Measurements from ENCODE around the gene KRT2. TPM values are rescaled to one million over a fixed set of nuclear protein-coding genes. Genes with fewer than 3 reads are reported as not detected.

KRT2 gene
- total and polyA plus RNA-seq, 2 experiments from 2014 or later, result not detected

- H3K4me2 ChIP-seq, result no peak overlapping the region
- no peak for DNase-seq (ENCODE audit: low spot score)
- H3K9me2 ChIP-seq (replicated peaks; ENCODE audit: insufficient read depth), result no peaks in the 10 kb centered on the region
- no peaks in the 10 kb centered on the region for H3K79me2 ChIP-seq
- H3K36me3 ChIP-seq (replicated peaks; ENCODE audit: insufficient read depth, low read depth), result no peaks in the 10 kb centered on the region
- H4K20me1 ChIP-seq (ENCODE audit: insufficient read depth, poor library complexity, severe bottlenecking), result no peaks in the 10 kb centered on the region
- H3K4me3 ChIP-seq, result no peak overlapping the region
- H3K9me3 ChIP-seq (ENCODE audit: low read depth), result no peaks in the 10 kb centered on the region
- peaks cover 16% of the 10 kb centered on the region for H3K27me3 ChIP-seq
- H3K27ac ChIP-seq, result no peak overlapping the region
- H2AFZ ChIP-seq, result no peak overlapping the region
- H3K4me1 ChIP-seq (ENCODE audit: insufficient read depth), result no peaks in the 10 kb centered on the region
- TF ChIP-seq, protein P1, sequence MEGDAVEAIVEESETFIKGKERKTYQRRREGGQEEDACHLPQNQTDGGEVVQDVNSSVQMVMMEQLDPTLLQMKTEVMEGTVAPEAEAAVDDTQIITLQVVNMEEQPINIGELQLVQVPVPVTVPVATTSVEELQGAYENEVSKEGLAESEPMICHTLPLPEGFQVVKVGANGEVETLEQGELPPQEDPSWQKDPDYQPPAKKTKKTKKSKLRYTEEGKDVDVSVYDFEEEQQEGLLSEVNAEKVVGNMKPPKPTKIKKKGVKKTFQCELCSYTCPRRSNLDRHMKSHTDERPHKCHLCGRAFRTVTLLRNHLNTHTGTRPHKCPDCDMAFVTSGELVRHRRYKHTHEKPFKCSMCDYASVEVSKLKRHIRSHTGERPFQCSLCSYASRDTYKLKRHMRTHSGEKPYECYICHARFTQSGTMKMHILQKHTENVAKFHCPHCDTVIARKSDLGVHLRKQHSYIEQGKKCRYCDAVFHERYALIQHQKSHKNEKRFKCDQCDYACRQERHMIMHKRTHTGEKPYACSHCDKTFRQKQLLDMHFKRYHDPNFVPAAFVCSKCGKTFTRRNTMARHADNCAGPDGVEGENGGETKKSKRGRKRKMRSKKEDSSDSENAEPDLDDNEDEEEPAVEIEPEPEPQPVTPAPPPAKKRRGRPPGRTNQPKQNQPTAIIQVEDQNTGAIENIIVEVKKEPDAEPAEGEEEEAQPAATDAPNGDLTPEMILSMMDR (IDR thresholded peaks at IDR 0.05; ENCODE audit: poor library complexity), result no peak
- no peak for TF ChIP-seq EZH2 (IDR thresholded peaks at IDR 0.05; ENCODE audit: borderline replicate concordance)
- no peak for TF ChIP-seq EZH2phosphoT487 (IDR thresholded peaks at IDR 0.05; ENCODE audit: low read depth, severe bottlenecking, unreplicated experiment)
- WGBS (ENCODE audit: low lambda C conversion rate, missing lambda C conversion rate), result 88% methylated on average over 9 of the region's 9 CpGs
Measured at GRCh38 chr12:52615912-52616311, 36.1 kb downstream of the KRT2 start.

DNA sequence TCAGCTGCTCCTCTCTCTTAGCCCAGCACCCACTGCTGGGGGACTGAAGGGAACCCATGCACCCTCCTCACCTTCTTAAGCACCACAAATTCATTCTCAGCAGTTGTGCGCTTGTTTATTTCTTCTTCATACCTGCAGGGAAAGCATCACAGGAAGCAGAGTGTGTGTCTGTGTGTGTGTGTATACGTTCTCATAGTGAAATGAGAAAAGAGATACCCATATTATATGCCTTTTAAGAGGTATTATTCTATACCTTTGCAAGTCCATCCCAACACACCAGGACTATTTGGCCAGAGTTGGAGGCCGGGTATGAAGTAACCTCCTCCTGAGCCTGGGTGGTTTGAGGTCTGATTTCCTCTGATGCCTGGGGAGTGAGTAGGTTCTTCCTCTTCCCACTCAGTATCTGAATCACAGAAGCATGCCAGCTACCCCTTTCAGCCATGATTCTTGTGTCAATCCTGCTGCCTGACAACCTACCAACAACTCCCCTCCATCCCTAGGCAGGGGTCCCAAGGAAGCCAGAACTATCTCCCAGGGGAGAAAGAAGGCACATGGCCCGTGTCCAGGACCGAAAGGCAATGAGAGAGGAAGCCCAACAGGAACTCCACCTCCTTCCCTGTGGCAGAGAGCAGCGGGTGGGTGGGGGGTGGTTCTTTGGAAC lies 36.7 kb downstream of the KRT2 start:
- Histone ChIP-seq H4K20me1 (ENCODE audit: insufficient read depth, poor library complexity, severe bottlenecking) (no peaks in the 10 kb centered on the region), H3K36me3 (replicated peaks; ENCODE audit: insufficient read depth, low read depth) (no peaks in the 10 kb centered on the region), H3K4me1 (ENCODE audit: insufficient read depth) (no peaks in the 10 kb centered on the region), H2AFZ (no peak overlapping the region), H3K79me2 (no peaks in the 10 kb centered on the region), H3K27ac (no peak overlapping the region), H3K4me2 (no peak overlapping the region), H3K9me3 (ENCODE audit: low read depth) (no peaks in the 10 kb centered on the region), H3K4me3 (no peak overlapping the region), H3K27me3 (peaks cover 20% of the 10 kb centered on the region), H3K9me2 (replicated peaks; ENCODE audit: insufficient read depth) (no peaks in the 10 kb centered on the region)
- no peak for TF ChIP-seq EZH2phosphoT487 (IDR thresholded peaks at IDR 0.05; ENCODE audit: low read depth, severe bottlenecking, unreplicated experiment)
- 86% methylated on average over 6 of the region's 6 CpGs for WGBS (ENCODE audit: low lambda C conversion rate, missing lambda C conversion rate)
- DNase-seq (ENCODE audit: low spot score), result no peak

- no peaks in the 10 kb centered on the region for H3K9me2 ChIP-seq (replicated peaks; ENCODE audit: insufficient read depth)
- 91% methylated on average over 10 of the region's 10 CpGs for WGBS (ENCODE audit: low lambda C conversion rate, missing lambda C conversion rate)
- no peak overlapping the region for H3K27ac ChIP-seq
- H3K36me3 ChIP-seq (replicated peaks; ENCODE audit: insufficient read depth, low read depth), result no peaks in the 10 kb centered on the region
- no peaks in the 10 kb centered on the region for H3K4me1 ChIP-seq (ENCODE audit: insufficient read depth)
- no peak overlapping the region for H3K4me2 ChIP-seq
- no peaks in the 10 kb centered on the region for H4K20me1 ChIP-seq (ENCODE audit: insufficient read depth, poor library complexity, severe bottlenecking)
- TF ChIP-seq, protein P1 (IDR thresholded peaks at IDR 0.05; ENCODE audit: poor library complexity), result no peak
- TF ChIP-seq EZH2phosphoT487 (IDR thresholded peaks at IDR 0.05; ENCODE audit: low read depth, severe bottlenecking, unreplicated experiment), result no peak
- no peak for TF ChIP-seq EZH2 (IDR thresholded peaks at IDR 0.05; ENCODE audit: borderline replicate concordance)
- peaks cover 27% of the 10 kb centered on the region for H3K27me3 ChIP-seq
- no peak overlapping the region for H3K4me3 ChIP-seq
- H2AFZ ChIP-seq, result no peak overlapping the region
- DNase-seq (ENCODE audit: low spot score), result no peak
- H3K9me3 ChIP-seq (ENCODE audit: low read depth), result no peaks in the 10 kb centered on the region
- H3K79me2 ChIP-seq, result no peaks in the 10 kb centered on the region
Measured at GRCh38 chr12:52614381-52615207, 37.4 kb downstream of the KRT2 start.

Measured in hepatocyte (in vitro differentiated cells).